WTC11 (cell line): Measurements from ENCODE around the gene C1orf198.

Experiments
- CREM ChIP-seq: sonication (generic); formaldehyde crosslinking; IDR thresholded peaks from 2 replicates; pipeline ENCODE4 v1.8.1; 2022; ENCODE audit warnings: mild to moderate bottlenecking, missing genetic modification reagents, moderate library complexity
- CTCF ChIP-seq: fragments of 200-600 bp; IDR thresholded peaks from 2 replicates; pipeline ENCODE4 v1.8.0; 2022; ENCODE audit warnings: antibody characterized with exemption
- FOXK1 ChIP-seq: sonication (generic); formaldehyde crosslinking; IDR thresholded peaks from 2 replicates; pipeline ENCODE4 v1.8.0; 2022; ENCODE audit warnings: mild to moderate bottlenecking, moderate library complexity, missing genetic modification reagents
- ZNF512 ChIP-seq: sonication (generic); formaldehyde crosslinking; IDR thresholded peaks from 2 replicates; pipeline ENCODE4 v1.8.1; 2022; ENCODE audit warnings: missing genetic modification reagents, borderline replicate concordance

- TF ChIP-seq FOXK1 (CRISPR knock-in tag) (no peak), CTCF (no peak), ZNF512 (CRISPR knock-in tag) (no peak), CREM (no peak)
Observed at GRCh38 chr1:230807561-230808280, 60.6 kb downstream of the C1orf198 start.
